ENCODE measurements around the gene PIGU. TPM values are rescaled to one million over a fixed set of nuclear protein-coding genes. Genes with fewer than 3 reads are reported as not detected.

PIGU gene
- total and polyA plus RNA-seq, 2 of the 13 experiments (the other 11 are each of a cell fraction or from before 2014, with no cell fraction given), result 45.5 to 231 TPM

GRCh38 chr20:34676642-34677373, at the start of gene PIGU (continued):
- TF ChIP-seq FOXK1 (CRISPR knock-in tag; IDR thresholded peaks at IDR 0.05; ENCODE audit: borderline replicate concordance, low read depth) (peak; percentile 94), TP53 (CRISPR knock-in tag; conservative IDR thresholded peaks at IDR 0.05) (0 out of 2 replicates have a peak, but pooled peaks have one; percentile 85), HNF1B (CRISPR knock-in tag; IDR thresholded peaks at IDR 0.05) (peak; percentile 80), SMARCC2 (IDR thresholded peaks at IDR 0.05) (no peak), SAFB2 (CRISPR knock-in tag; IDR thresholded peaks at IDR 0.05; ENCODE audit: borderline replicate concordance, low read depth) (no peak; the same call in 1 of the 2 replicates), ZNF318 (CRISPR knock-in tag; IDR thresholded peaks at IDR 0.05) (no peak), ZNF788 (CRISPR knock-in tag; IDR thresholded peaks at IDR 0.05; ENCODE audit: borderline replicate concordance) (peak; percentile 93), ZBTB7A (CRISPR knock-in tag; IDR thresholded peaks at IDR 0.05) (peak; percentile 88), ZNF30 (CRISPR knock-in tag; IDR thresholded peaks at IDR 0.05) (no peak; the same call in 1 of the 2 replicates)
- TF ChIP-seq, protein P1, sequence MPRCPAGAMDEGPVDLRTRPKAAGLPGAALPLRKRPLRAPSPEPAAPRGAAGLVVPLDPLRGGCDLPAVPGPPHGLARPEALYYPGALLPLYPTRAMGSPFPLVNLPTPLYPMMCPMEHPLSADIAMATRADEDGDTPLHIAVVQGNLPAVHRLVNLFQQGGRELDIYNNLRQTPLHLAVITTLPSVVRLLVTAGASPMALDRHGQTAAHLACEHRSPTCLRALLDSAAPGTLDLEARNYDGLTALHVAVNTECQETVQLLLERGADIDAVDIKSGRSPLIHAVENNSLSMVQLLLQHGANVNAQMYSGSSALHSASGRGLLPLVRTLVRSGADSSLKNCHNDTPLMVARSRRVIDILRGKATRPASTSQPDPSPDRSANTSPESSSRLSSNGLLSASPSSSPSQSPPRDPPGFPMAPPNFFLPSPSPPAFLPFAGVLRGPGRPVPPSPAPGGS (CRISPR knock-in tag; IDR thresholded peaks at IDR 0.05), result no peak; the same call in 1 of the 2 replicates
- TF ChIP-seq, protein P2, sequence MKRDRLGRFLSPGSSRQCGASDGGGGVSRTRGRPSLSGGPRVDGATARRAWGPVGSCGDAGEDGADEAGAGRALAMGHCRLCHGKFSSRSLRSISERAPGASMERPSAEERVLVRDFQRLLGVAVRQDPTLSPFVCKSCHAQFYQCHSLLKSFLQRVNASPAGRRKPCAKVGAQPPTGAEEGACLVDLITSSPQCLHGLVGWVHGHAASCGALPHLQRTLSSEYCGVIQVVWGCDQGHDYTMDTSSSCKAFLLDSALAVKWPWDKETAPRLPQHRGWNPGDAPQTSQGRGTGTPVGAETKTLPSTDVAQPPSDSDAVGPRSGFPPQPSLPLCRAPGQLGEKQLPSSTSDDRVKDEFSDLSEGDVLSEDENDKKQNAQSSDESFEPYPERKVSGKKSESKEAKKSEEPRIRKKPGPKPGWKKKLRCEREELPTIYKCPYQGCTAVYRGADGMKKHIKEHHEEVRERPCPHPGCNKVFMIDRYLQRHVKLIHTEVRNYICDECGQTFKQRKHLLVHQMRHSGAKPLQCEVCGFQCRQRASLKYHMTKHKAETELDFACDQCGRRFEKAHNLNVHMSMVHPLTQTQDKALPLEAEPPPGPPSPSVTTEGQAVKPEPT (CRISPR knock-in tag; IDR thresholded peaks at IDR 0.05; ENCODE audit: low read depth), result 0 out of 2 replicates have a peak, but pooled peaks have one; percentile 14
